GM12878 (cell line): ENCODE results near the gene FAM9C. TPM values are rescaled to one million over a fixed set of nuclear protein-coding genes. Genes with fewer than 3 reads are reported as not detected.

Experiments
- ATAC-seq: fragments of 200-7000 bp; cut with Tn5 transposase; 3 replicates; pipeline ENCODE4 v1.9.1; 2020; ENCODE audit warnings: mild to moderate bottlenecking, moderate library complexity
- BruUV-seq: library from RNA; stranded (reverse); fragments of 400-500 nt; replicated peaks from 2 replicates; lab custom pipeline; 2021; lab: Mats Ljungman, UMichigan
- CTCF ChIA-PET: fragments of 300-600 bp; sonication (Branson Sonifier 250); formaldehyde crosslinking; extraction: SDS; loops from one replicate; lab custom pipeline; 2021; ENCODE audit warnings: inconsistent platforms; lab: Yijun Ruan, JAX
- POLR2A ChIA-PET: fragments of 350-600 bp; formaldehyde crosslinking; extraction: SDS; loops from one replicate; lab custom pipeline; 2021; ENCODE audit warnings: inconsistent platforms; lab: Charles Lee
- RAD21 ChIA-PET: fragments of 300-600 bp; sonication (Branson Sonifier 250); formaldehyde crosslinking; loops from one replicate; lab custom pipeline; 2023; ENCODE audit warnings: antibody characterized with exemption; ENCODE audit not compliant: unreplicated experiment; lab: Charles Lee
- SMC1A ChIA-PET: fragments of 300-600 bp; sonication (Branson Sonifier 250); formaldehyde crosslinking; loops from one replicate; lab custom pipeline; 2023; ENCODE audit not compliant: unreplicated experiment, uncharacterized antibody; lab: Charles Lee
- DNase-seq: peaks from one replicate; pipeline ENCODE4 v3.0.0-alpha.2; 2011; ENCODE audit warnings: low read depth, low spot score
- FAIRE-seq: peaks from 3 replicates; lab custom pipeline; 2011; peaks lifted over from hg19 to GRCh38; lab: Jason Lieb, UNC
- H2AFZ ChIP-seq: 2 replicates; pipeline ENCODE4 v1.6.0; 2011; ENCODE audit warnings: low read depth, low read length, control low read depth; ENCODE audit not compliant: control insufficient read depth
- H3K27ac ChIP-seq: 2 replicates; pipeline ENCODE4 v1.5.1; 2011; ENCODE audit warnings: control low read depth; ENCODE audit not compliant: control insufficient read depth, insufficient read depth
- H3K27me3 ChIP-seq, 2 experiments: replicated peaks in 1 of 2; 2 replicates each; pipeline versions ENCODE4 v1.6.0 to v1.6.1; 2011; ENCODE audit warnings: low read length in 1 of 2; ENCODE audit not compliant: control insufficient read depth in 2 of 2, insufficient read depth in 2 of 2
- H3K36me3 ChIP-seq, 2 experiments: 2 replicates each; pipeline ENCODE4 v1.5.1; 2011; ENCODE audit warnings: low read length in 1 of 2; ENCODE audit not compliant: control insufficient read depth in 2 of 2, insufficient read depth in 2 of 2
- H3K4me1 ChIP-seq: 2 replicates; pipeline ENCODE4 v1.6.1; 2011; ENCODE audit warnings: mild to moderate bottlenecking, low read length, moderate library complexity, mixed read lengths; ENCODE audit not compliant: control insufficient read depth, insufficient read depth
- H3K4me2 ChIP-seq: 2 replicates; pipeline ENCODE4 v1.6.0; 2011; ENCODE audit warnings: control low read depth; ENCODE audit not compliant: control insufficient read depth, insufficient read depth
- H3K4me3 ChIP-seq: fragments of 200-600 bp; sonication (generic); 2 replicates; pipeline ENCODE4 v1.5.1; 2016
- H3K79me2 ChIP-seq: 2 replicates; pipeline ENCODE4 v1.6.0; 2011; ENCODE audit warnings: low read length; ENCODE audit not compliant: control insufficient read depth, insufficient read depth
- H3K9ac ChIP-seq: 2 replicates; pipeline ENCODE4 v1.8.0; 2011; ENCODE audit warnings: low read length, control low read depth, mixed read lengths; ENCODE audit not compliant: control insufficient read depth, insufficient read depth
- H3K9me3 ChIP-seq: replicated peaks from 3 replicates; pipeline ENCODE4 v1.5.1; 2011; ENCODE audit warnings: mild to moderate bottlenecking, low read length; ENCODE audit not compliant: control insufficient read depth, insufficient read depth
- H4K20me1 ChIP-seq: 2 replicates; pipeline ENCODE4 v1.6.0; 2011; ENCODE audit not compliant: control insufficient read depth, insufficient read depth
- CHD2 ChIP-seq: IDR thresholded peaks from 2 replicates; pipeline ENCODE4 v1.6.1; 2011; ENCODE audit warnings: low read depth, low read length, improper control_type of control experiment, borderline replicate concordance
- CREM ChIP-seq: IDR thresholded peaks from 2 replicates; pipeline ENCODE4 v1.6.1; 2014; ENCODE audit warnings: antibody characterized with exemption, low read depth
- EED ChIP-seq: sonication (generic); IDR thresholded peaks from 2 replicates; pipeline ENCODE4 v1.6.1; 2016; ENCODE audit warnings: antibody characterized with exemption, low read depth
- EGR1 ChIP-seq, 2 experiments: IDR thresholded peaks; 1 replicate in 1 of 2; 2 replicates in 1 of 2; pipeline ENCODE4 v1.6.1; 2011 to 2012; ENCODE audit warnings: low read depth in 2 of 2, low read length in 2 of 2, borderline replicate concordance in 1 of 2, mild to moderate bottlenecking in 1 of 2, moderate library complexity in 1 of 2
- MAX ChIP-seq: IDR thresholded peaks from 2 replicates; pipeline ENCODE4 v1.6.1; 2012; ENCODE audit warnings: low read depth, low read length, improper control_type of control experiment
- MLLT1 ChIP-seq: fragments of 450-650 bp; IDR thresholded peaks from 2 replicates; pipeline ENCODE4 v1.6.1; 2016; ENCODE audit warnings: mild to moderate bottlenecking
- MXI1 ChIP-seq: fragments of 150-350 bp; IDR thresholded peaks from 2 replicates; pipeline ENCODE4 v1.6.1; 2011; ENCODE audit warnings: low read depth, mild to moderate bottlenecking, inconsistent platforms, low read length, improper control_type of control experiment
- NFYA ChIP-seq: IDR thresholded peaks from 2 replicates; pipeline ENCODE4 v1.6.1; 2011; ENCODE audit warnings: low read depth, mild to moderate bottlenecking, low read length, improper control_type of control experiment, borderline replicate concordance
- NR2C2 ChIP-seq: IDR thresholded peaks from 2 replicates; pipeline ENCODE4 v1.6.1; 2011; ENCODE audit warnings: borderline replicate concordance, low read depth; ENCODE audit not compliant: control insufficient read depth, insufficient read length
- POLR2AphosphoS5 ChIP-seq: IDR thresholded peaks from 2 replicates; pipeline ENCODE4 v1.6.1; 2011; ENCODE audit warnings: mild to moderate bottlenecking, low read length, inconsistent platforms
- SMAD1 ChIP-seq: fragments of 450-650 bp; IDR thresholded peaks from 2 replicates; pipeline ENCODE4 v1.6.1; 2018; ENCODE audit warnings: mild to moderate bottlenecking, low read depth; ENCODE audit not compliant: partially characterized antibody
- TCF12 ChIP-seq: IDR thresholded peaks from 2 replicates; pipeline ENCODE4 v1.6.1; 2011; ENCODE audit warnings: low read depth, mild to moderate bottlenecking, low read length
- ZNF384 ChIP-seq: IDR thresholded peaks from 2 replicates; pipeline ENCODE4 v1.6.1; 2012; ENCODE audit warnings: low read depth, mild to moderate bottlenecking, low read length, improper control_type of control experiment, borderline replicate concordance
- WGBS: methylation state at CpG from one replicate; pipeline ENCODE4 v1.1.6; 2016; ENCODE audit warnings: low lambda C conversion rate; ENCODE audit not compliant: insufficient replicate concordance, insufficient coverage; ENCODE audit errors: missing lambda C conversion rate; 5-methylcytosine and 5-hydroxymethylcytosine counted together
- in situ Hi-C: fragments of 300-500 bp; cut with MboI; formaldehyde crosslinking; loops from 9 replicates; pipeline ENCODE4 v1.14.3; 2018; ENCODE audit warnings: mixed read lengths
- intact Hi-C: fragments of 100-400 bp; cut with micrococcal nuclease; formaldehyde crosslinking; loops from one replicate; pipeline ENCODE4 v1.14.2; 2022; ENCODE audit not compliant: unreplicated experiment
- polyA plus RNA-seq, 11 experiments: library from polyadenylated mRNA; depleted of rRNA in 4 of 11; unstranded in 6 of 11; stranded (reverse) in 5 of 11; fragments of >200 nt; fragmentation: Nextera tagmentation in 4 of 11; fragmentation: Illumina TruSeq in 1 of 11; extraction: Ambion mirVana in 4 of 11; extraction: Trizol in 1 of 11; gene quantifications; 1 replicate in 1 of 11; 2 replicates in 10 of 11; pipeline versions ENCODE4 v1.2.1 to v1.2.3, GENCODE V29; 2011 to 2016; ENCODE audit warnings: inconsistent platforms in 2 of 11, missing spikeins in 2 of 11, low read depth in 1 of 11
- total RNA-seq, 4 experiments: library from RNA; depleted of rRNA in 3 of 4; stranded (reverse); fragments of >200 nt in 3 of 4; fragmentation: Illumina TruSeq in 1 of 4; extraction: Trizol in 1 of 4; gene quantifications; 2 replicates each; pipeline versions ENCODE4 v1.2.1 to v1.2.3, GENCODE V29; 2013 to 2021
- TF ChIP-seq, protein P1 (sequence below): fragments of 450-650 bp; IDR thresholded peaks from 2 replicates; pipeline ENCODE4 v1.6.1; 2018; ENCODE audit warnings: borderline replicate concordance, mild to moderate bottlenecking; ENCODE audit not compliant: partially characterized antibody
- TF ChIP-seq, protein P2 (sequence below): fragments of 450-650 bp; IDR thresholded peaks from 2 replicates; pipeline ENCODE4 v1.6.1; 2017; ENCODE audit warnings: low read depth, mild to moderate bottlenecking, moderate library complexity

FAM9C gene
- total and polyA plus RNA-seq, 10 of the 15 experiments (the other 5 are each of a cell fraction or from before 2014, with no cell fraction given) = 0.01 to 0.03 TPM; not detected in 8

GRCh38 chrX:13090339-13091110 is 46.1 kb upstream of the FAM9C start:
- in situ Hi-C loops = loop anchor here (5.0 kb wide), 2 partner anchors 167 to 387 kb away; no protein-coding TSS in a partner anchor
- Histone ChIP-seq H3K79me2 (peaks cover 18% of the 10 kb centered on the region), H2AFZ (peak overlapping the region; percentile 24; the same call in 1 of the 2 replicates), H3K9me3 (no peaks in the 10 kb centered on the region; the same call in 2 of the 3 replicates), H4K20me1 (no peaks in the 10 kb centered on the region), H3K9ac (peak overlapping the region; percentile 56), H3K4me1 (peaks cover 81% of the 10 kb centered on the region), H3K4me3 (peak overlapping the region; percentile 6; the same call in 1 of the 2 replicates), H3K36me3 (no peaks in the 10 kb centered on the region), H3K27ac (peak overlapping the region; percentile 100), H3K27me3 (no peaks in the 10 kb centered on the region), H3K4me2 (peak overlapping the region; percentile 78)
- ChIA-PET SMC1A (interaction anchor here (0.6 to 27.7 kb wide), 26 partner anchors 8 to 937 kb away, joined by 3 to 847 read pairs (median 7); no protein-coding TSS in a partner anchor), RAD21 (interaction anchor here (0.6 to 23.1 kb wide), 22 partner anchors 9 to 644 kb away, joined by 3 to 689 read pairs (median 8); partner anchors contain the start of genes OFD1, TMSB4X and TRAPPC2), CTCF (interaction anchor here (0.6 to 12.2 kb wide), 16 partner anchors 9 to 400 kb away, joined by 3 to 312 read pairs (median 6); no protein-coding TSS in a partner anchor), POLR2A (interaction anchor here (1.0 to 17.3 kb wide), 22 partner anchors 9 to 607 kb away, joined by 3 to 280 read pairs (median 6); partner anchors contain the start of gene TMSB4X)
- ATAC-seq (no peak; the same call in 2 of the 3 replicates), DNase-seq (no peak), FAIRE-seq (no peak)
- TSS peak; percentile 81 for BruUV-seq
- 27% methylated on average over 14 of the region's 14 CpGs for WGBS
- intact Hi-C loops = loop anchor here (1.0 to 5.0 kb wide), 5 partner anchors 72 to 297 kb away; no protein-coding TSS in a partner anchor
- TF ChIP-seq MAX (0 out of 2 replicates have a peak, but pooled peaks have one; percentile 28), ZNF384 (no peak), MXI1 (peak; percentile 64; the same call in 1 of the 2 replicates), TCF12 (no peak), CREM (0 out of 2 replicates have a peak, but pooled peaks have one; percentile 12), SMAD1 (peak; percentile 75), MLLT1 (peak; percentile 79), NFYA (no peak), NR2C2 (no peak), CHD2 (no peak; the same call in 1 of the 2 replicates), EGR1 (IDR thresholded peaks at IDR 0.05; ENCODE audit: borderline replicate concordance in 1 of 2, low read depth in 2 of 2, low read length in 2 of 2) (no peak), EED (0 out of 2 replicates have a peak, but pooled peaks have one; percentile 11), POLR2AphosphoS5 (peak; percentile 74)
- TF ChIP-seq, protein P1, sequence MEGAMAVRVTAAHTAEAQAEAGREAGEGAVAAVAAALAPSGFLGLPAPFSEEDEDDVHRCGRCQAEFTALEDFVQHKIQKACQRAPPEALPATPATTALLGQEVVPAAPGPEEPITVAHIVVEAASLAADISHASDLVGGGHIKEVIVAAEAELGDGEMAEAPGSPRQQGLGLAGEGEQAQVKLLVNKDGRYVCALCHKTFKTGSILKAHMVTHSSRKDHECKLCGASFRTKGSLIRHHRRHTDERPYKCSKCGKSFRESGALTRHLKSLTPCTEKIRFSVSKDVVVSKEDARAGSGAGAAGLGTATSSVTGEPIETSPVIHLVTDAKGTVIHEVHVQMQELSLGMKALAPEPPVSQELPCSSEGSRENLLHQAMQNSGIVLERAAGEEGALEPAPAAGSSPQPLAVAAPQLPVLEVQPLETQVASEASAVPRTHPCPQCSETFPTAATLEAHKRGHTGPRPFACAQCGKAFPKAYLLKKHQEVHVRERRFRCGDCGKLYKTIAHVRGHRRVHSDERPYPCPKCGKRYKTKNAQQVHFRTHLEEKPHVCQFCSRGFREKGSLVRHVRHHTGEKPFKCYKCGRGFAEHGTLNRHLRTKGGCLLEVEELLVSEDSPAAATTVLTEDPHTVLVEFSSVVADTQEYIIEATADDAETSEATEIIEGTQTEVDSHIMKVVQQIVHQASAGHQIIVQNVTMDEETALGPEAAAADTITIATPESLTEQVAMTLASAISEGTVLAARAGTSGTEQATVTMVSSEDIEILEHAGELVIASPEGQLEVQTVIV = no peak
- TF ChIP-seq, protein P2, sequence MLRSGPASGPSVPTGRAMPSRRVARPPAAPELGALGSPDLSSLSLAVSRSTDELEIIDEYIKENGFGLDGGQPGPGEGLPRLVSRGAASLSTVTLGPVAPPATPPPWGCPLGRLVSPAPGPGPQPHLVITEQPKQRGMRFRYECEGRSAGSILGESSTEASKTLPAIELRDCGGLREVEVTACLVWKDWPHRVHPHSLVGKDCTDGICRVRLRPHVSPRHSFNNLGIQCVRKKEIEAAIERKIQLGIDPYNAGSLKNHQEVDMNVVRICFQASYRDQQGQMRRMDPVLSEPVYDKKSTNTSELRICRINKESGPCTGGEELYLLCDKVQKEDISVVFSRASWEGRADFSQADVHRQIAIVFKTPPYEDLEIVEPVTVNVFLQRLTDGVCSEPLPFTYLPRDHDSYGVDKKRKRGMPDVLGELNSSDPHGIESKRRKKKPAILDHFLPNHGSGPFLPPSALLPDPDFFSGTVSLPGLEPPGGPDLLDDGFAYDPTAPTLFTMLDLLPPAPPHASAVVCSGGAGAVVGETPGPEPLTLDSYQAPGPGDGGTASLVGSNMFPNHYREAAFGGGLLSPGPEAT = no peak
